Adipocyte (in vitro differentiated cells): ENCODE measurements around the gene ZNF41.

ENCODE experiments used
- DNase-seq: peaks from one replicate; pipeline ENCODE4 v3.0.0-alpha.2; 2015; ENCODE audit warnings: low read depth
- H3K27me3 ChIP-seq: replicated peaks from 2 replicates; pipeline ENCODE4 v1.7.0; 2013; ENCODE audit warnings: mild to moderate bottlenecking, low read length, moderate library complexity; ENCODE audit not compliant: control insufficient read depth, insufficient read depth
- H3K36me3 ChIP-seq: 2 replicates; pipeline ENCODE4 v1.7.0; 2013; ENCODE audit warnings: low read length, mild to moderate bottlenecking, moderate library complexity; ENCODE audit not compliant: control insufficient read depth, insufficient read depth, severe bottlenecking
- H3K4me1 ChIP-seq: 2 replicates; pipeline ENCODE4 v1.7.0; 2013; ENCODE audit warnings: mild to moderate bottlenecking, low read length, moderate library complexity; ENCODE audit not compliant: control insufficient read depth, insufficient read depth
- H3K4me3 ChIP-seq: 2 replicates; pipeline ENCODE4 v1.7.0; 2013; ENCODE audit warnings: mild to moderate bottlenecking, low read length, moderate library complexity
- H3K9ac ChIP-seq: 2 replicates; pipeline ENCODE4 v1.7.0; 2013; ENCODE audit warnings: mild to moderate bottlenecking, low read length, moderate library complexity
- H3K9me3 ChIP-seq: 2 replicates; pipeline ENCODE4 v1.7.0; 2013; ENCODE audit warnings: mild to moderate bottlenecking, low read length, moderate library complexity; ENCODE audit not compliant: control insufficient read depth

Gene ZNF41

GRCh38 chrX:47484885-47485284, 1.9 kb upstream of the ZNF41 start:
- no peak for DNase-seq
- H3K9ac ChIP-seq = peak overlapping the region; percentile 15
- peak overlapping the region; percentile 81 for H3K4me3 ChIP-seq
- no peaks in the 10 kb centered on the region for H3K27me3 ChIP-seq
- H3K36me3 ChIP-seq = no peaks in the 10 kb centered on the region
- H3K4me1 ChIP-seq = peaks cover 10% of the 10 kb centered on the region
- no peaks in the 10 kb centered on the region for H3K9me3 ChIP-seq

GRCh38 chrX:47483306-47484268, 565 bp upstream of the ZNF41 start:
- no peaks in the 10 kb centered on the region for H3K36me3 ChIP-seq
- peaks cover 10% of the 10 kb centered on the region for H3K4me1 ChIP-seq
- no peaks in the 10 kb centered on the region for H3K27me3 ChIP-seq
- H3K9me3 ChIP-seq = no peaks in the 10 kb centered on the region
- peak; percentile 56 for DNase-seq
- H3K9ac ChIP-seq = peak overlapping the region; percentile 92
- peak overlapping the region; percentile 81 for H3K4me3 ChIP-seq

- no peaks in the 10 kb centered on the region for H3K36me3 ChIP-seq
- no peaks in the 10 kb centered on the region for H3K9me3 ChIP-seq
- no peaks in the 10 kb centered on the region for H3K27me3 ChIP-seq
- DNase-seq = peak; percentile 1
- H3K4me1 ChIP-seq = peaks cover 10% of the 10 kb centered on the region
- H3K9ac ChIP-seq = peak overlapping the region; percentile 92
- peak overlapping the region; percentile 81 for H3K4me3 ChIP-seq
These were observed 934 bp downstream of the ZNF41 start for GRCh38 chrX:47482065-47482511.

GRCh38 chrX:47481160-47481559, 1.9 kb downstream of the ZNF41 start:
- H3K9ac ChIP-seq = no peak overlapping the region
- no peak overlapping the region for H3K4me3 ChIP-seq
- no peak for DNase-seq
- H3K9me3 ChIP-seq = no peaks in the 10 kb centered on the region
- H3K27me3 ChIP-seq = no peaks in the 10 kb centered on the region
- H3K36me3 ChIP-seq = no peaks in the 10 kb centered on the region
- peaks cover 10% of the 10 kb centered on the region for H3K4me1 ChIP-seq

- Histone ChIP-seq H3K9me3 (no peaks in the 10 kb centered on the region), H3K36me3 (no peaks in the 10 kb centered on the region)
These were observed 2.4 kb downstream of the ZNF41 start for GRCh38 chrX:47480576-47480975.

GRCh38 chrX:47475476-47475875, 7.5 kb downstream of the ZNF41 start:
- H3K4me1 ChIP-seq = no peaks in the 10 kb centered on the region
- no peak overlapping the region for H3K9ac ChIP-seq
- no peak overlapping the region for H3K4me3 ChIP-seq
- no peaks in the 10 kb centered on the region for H3K9me3 ChIP-seq
- H3K27me3 ChIP-seq = no peaks in the 10 kb centered on the region
- H3K36me3 ChIP-seq = no peaks in the 10 kb centered on the region
- no peak for DNase-seq

More at GRCh38 chrX:47480576-47480975, 2.4 kb downstream of the ZNF41 start:
- H3K4me1 ChIP-seq = peaks cover 10% of the 10 kb centered on the region
- H3K4me3 ChIP-seq = no peak overlapping the region
- no peaks in the 10 kb centered on the region for H3K27me3 ChIP-seq
- no peak overlapping the region for H3K9ac ChIP-seq
- DNase-seq = no peak

- DNase-seq = no peak
- H3K4me1 ChIP-seq = no peaks in the 10 kb centered on the region
These were observed 15.9 kb downstream of the ZNF41 start for GRCh38 chrX:47467106-47467505.

GRCh38 chrX:47460561-47460960, 22.5 kb downstream of the ZNF41 start:
- H3K9ac ChIP-seq = no peak overlapping the region
- peaks cover 10% of the 10 kb centered on the region for H3K36me3 ChIP-seq
- H3K4me3 ChIP-seq = no peak overlapping the region
- no peaks in the 10 kb centered on the region for H3K27me3 ChIP-seq
- no peaks in the 10 kb centered on the region for H3K4me1 ChIP-seq
- H3K9me3 ChIP-seq = peaks cover 22% of the 10 kb centered on the region
- DNase-seq = no peak

More at GRCh38 chrX:47467106-47467505, 15.9 kb downstream of the ZNF41 start:
- Histone ChIP-seq H3K36me3 (peaks cover 7% of the 10 kb centered on the region), H3K4me3 (no peak overlapping the region), H3K27me3 (no peaks in the 10 kb centered on the region), H3K9ac (no peak overlapping the region), H3K9me3 (no peaks in the 10 kb centered on the region)

- Histone ChIP-seq H3K4me1 (no peaks in the 10 kb centered on the region), H3K4me3 (no peak overlapping the region), H3K27me3 (no peaks in the 10 kb centered on the region), H3K9me3 (peaks cover 35% of the 10 kb centered on the region), H3K9ac (no peak overlapping the region), H3K36me3 (peaks cover 22% of the 10 kb centered on the region)
- DNase-seq = no peak
These were observed 24.5 kb downstream of the ZNF41 start for GRCh38 chrX:47458528-47458927.

GRCh38 chrX:47456080-47456479, 26.9 kb downstream of the ZNF41 start:
- Histone ChIP-seq H3K4me1 (no peaks in the 10 kb centered on the region), H3K36me3 (peaks cover 41% of the 10 kb centered on the region), H3K27me3 (no peaks in the 10 kb centered on the region), H3K4me3 (no peak overlapping the region), H3K9me3 (peaks cover 53% of the 10 kb centered on the region), H3K9ac (no peak overlapping the region)
- DNase-seq = no peak

GRCh38 chrX:47452112-47452511, 30.9 kb downstream of the ZNF41 start:
- Histone ChIP-seq H3K9me3 (peaks cover 82% of the 10 kb centered on the region), H3K27me3 (no peaks in the 10 kb centered on the region), H3K9ac (no peak overlapping the region), H3K4me1 (no peaks in the 10 kb centered on the region), H3K36me3 (peaks cover 72% of the 10 kb centered on the region), H3K4me3 (no peak overlapping the region)
- DNase-seq = no peak
